Measurements from ENCODE around the gene ZSCAN23.
A peak's percentile ranks its signal among the peaks of the same experiment; 100 is the strongest.

ZSCAN23 gene

DNA sequence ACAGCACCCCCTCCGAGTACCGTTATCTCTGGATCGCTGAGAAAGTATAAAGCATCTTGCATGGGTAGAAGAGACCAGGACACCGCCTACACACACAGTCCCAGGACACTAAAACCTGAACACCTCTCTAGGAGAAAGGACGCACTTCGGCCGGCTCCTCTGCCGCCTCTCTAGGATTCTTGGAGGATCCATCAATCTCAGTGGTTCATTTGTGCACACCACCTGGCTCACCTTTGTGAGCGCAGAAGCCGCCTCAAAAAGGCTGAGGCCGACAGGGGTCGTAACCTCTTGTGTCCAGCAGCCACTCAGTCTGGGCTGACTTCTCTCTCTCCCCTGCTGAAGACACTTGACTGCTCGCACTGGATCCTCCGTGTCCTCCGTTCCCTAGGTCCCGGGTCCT lies 13.5 kb downstream of the ZSCAN23 start:
- TF ChIP-seq, protein P1, sequence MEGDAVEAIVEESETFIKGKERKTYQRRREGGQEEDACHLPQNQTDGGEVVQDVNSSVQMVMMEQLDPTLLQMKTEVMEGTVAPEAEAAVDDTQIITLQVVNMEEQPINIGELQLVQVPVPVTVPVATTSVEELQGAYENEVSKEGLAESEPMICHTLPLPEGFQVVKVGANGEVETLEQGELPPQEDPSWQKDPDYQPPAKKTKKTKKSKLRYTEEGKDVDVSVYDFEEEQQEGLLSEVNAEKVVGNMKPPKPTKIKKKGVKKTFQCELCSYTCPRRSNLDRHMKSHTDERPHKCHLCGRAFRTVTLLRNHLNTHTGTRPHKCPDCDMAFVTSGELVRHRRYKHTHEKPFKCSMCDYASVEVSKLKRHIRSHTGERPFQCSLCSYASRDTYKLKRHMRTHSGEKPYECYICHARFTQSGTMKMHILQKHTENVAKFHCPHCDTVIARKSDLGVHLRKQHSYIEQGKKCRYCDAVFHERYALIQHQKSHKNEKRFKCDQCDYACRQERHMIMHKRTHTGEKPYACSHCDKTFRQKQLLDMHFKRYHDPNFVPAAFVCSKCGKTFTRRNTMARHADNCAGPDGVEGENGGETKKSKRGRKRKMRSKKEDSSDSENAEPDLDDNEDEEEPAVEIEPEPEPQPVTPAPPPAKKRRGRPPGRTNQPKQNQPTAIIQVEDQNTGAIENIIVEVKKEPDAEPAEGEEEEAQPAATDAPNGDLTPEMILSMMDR (conservative IDR thresholded peaks at IDR 0.05): no peak
- no peak overlapping the region for H3K27ac ChIP-seq

DNA sequence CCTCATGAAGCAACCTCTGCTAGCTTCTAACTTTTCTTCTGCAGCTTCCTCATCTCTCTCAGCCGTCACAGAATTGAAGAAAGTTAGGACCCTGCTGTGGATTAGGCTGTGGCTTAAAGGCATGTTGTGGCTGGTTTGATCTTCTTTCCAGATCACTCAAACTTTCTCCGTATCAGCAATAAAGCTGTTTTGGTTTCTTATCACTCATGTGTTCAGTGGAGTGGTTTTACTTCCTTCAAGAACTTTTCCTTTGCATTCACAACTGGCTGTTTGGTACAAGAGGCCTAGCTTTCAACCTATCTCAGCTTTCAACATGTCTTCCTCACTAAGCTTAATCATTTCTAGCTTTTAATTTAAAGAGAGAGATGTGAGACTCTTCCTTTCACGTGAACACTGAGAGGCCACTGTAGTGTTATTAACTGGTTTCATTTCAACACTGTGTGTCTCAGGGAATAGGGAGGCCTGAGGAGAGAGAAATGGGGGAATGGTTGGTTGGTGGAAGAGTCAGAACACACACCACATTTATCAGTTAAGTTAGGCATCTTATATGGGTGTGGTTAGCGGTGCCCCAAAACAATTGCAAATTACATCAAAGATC lies 17.2 kb downstream of the ZSCAN23 start:
- TF ChIP-seq, protein P1 (conservative IDR thresholded peaks at IDR 0.05): no peak

DNA sequence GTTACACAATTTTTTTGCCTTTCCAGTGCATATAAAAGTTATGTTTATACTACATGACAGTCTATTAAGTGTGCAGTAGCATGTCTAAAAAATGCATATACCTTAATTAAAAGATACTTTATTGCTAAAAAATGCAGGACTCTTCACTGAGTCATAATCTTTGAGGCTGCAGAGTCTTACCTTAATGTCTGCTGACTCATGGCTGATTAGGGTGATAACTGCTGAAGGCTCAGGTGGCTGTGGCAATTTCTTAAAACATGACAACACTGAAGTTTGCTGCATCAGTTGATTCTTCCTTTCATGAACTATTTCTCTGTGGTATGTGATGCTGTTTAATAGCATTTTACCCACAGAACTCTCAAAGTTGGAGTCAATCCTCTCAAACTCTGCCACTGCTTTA lies 19.1 kb downstream of the ZSCAN23 start:
- TF ChIP-seq, protein P1 (conservative IDR thresholded peaks at IDR 0.05): no peak

More for the DNA sequence above, 17.2 kb downstream of the ZSCAN23 start:
- H3K27ac ChIP-seq: no peak overlapping the region

DNA sequence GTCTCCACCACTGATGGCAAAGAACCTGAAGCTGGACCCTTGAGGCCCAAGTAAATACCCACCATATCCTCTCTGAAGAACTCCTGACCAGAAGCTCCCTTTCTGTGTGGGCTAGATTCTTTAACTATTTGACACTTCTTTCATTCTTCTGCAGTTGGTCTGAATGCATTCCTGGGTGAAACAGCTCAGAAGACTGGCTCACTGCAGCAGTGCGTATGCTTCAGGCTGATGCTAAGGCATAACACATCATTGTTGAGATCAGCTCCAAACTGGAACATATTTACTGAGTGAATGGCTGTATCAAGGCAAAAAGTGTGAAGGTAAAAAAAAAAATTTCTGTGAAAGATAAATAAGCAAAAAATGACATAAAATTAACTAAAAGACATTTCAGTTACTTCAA lies 19.7 kb downstream of the ZSCAN23 start:
- TF ChIP-seq, protein P1 (conservative IDR thresholded peaks at IDR 0.05): no peak
- H3K27ac ChIP-seq: peak overlapping the region; percentile 83

More for the DNA sequence above, 19.1 kb downstream of the ZSCAN23 start:
- H3K27ac ChIP-seq: peak overlapping the region; percentile 83

DNA sequence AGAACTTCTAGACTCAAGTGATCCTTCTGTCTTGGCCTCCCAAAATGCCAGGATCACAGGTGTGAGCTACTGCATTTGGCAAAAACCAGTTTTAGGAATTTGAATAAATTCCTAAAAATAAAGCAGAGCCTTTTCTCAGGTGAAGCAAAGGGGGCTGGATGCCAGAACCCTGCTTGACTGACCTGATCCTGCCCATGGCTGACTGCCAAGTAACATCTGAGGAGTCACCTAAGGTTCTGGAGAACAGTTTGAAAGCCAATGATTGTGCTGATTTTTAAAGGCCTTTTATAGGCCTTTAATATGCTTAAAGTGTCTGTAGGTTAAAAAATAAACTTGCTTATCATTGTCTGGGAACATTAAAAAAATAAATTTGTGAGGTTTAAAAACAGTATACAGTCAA lies 29.6 kb downstream of the ZSCAN23 start:
- TF ChIP-seq, protein P1 (conservative IDR thresholded peaks at IDR 0.05): no peak
- H3K27ac ChIP-seq: peak overlapping the region; percentile 60

DNA sequence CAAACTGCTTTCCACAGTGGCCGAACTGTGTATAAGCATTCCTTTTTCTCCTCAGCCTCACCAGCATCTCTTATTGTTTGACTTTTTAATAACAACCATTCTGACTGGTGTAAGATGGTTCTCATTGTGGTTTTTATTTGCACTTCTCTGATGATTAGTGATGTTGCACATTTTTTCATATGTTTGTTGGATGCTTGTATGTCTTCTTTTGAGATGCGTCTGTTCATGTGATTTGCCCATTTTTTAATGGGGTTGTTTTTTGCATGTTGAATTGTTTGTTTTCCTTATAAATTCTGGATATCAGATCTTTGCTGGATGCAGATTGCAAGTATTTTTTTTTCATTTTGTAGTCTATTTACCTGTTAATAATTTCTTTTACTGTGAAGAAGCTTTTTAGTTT lies 32.5 kb downstream of the ZSCAN23 start:
- no peak overlapping the region for H3K27ac ChIP-seq
- TF ChIP-seq, protein P1 (conservative IDR thresholded peaks at IDR 0.05): no peak

DNA sequence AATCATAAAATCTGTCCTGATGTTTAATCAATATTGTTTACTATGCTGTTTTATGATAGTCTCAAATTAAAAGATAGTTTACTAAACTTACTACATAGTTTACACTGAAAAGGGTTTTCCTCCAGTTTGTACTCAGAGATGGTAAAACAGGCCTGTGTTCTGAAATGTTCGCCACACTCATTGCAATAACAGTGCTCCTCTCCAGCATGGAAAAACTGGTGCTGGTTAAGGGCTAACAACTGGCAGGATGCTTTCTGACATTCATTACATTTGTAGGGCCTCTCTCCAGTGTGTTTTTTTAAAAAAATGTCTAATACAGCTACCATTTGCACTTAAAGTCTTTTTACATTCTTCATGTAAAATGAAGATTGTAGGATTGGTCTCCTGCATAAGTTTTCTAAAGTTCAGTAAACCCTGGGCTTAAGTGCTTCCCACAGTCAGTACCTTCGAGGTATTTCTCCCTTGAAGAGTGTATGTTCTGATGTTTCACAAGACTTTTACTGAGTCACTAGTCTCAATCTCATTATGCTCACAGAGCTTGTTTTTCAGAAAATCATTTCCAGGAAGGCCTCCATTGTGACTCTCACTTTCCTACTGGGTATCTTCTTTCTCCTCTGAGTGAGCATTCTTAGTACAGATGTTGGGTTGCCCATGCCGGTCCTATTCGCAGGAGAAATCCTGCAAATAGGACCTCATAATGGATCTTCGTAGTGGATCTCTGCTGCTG lies 35.1 kb downstream of the ZSCAN23 start:
- no peak overlapping the region for H3K27ac ChIP-seq
- TF ChIP-seq, protein P1 (conservative IDR thresholded peaks at IDR 0.05): no peak
